Head of caudate nucleus (tissue), 42 donors: ENCODE results near the gene PRAME.

Experiments used
- DNase-seq, 42 donors: peaks; one replicate each; pipeline versions ENCODE4 v3.0.0 to v3.0.0-alpha.2; 2020 to 2021; ENCODE audit warnings: mixed read lengths in 7 of 42
- intact Hi-C: fragments of 100-400 bp; cut with DNase I; formaldehyde crosslinking; loops from one replicate; pipeline ENCODE4 v1.15.0; 2022

PRAME gene

DNA sequence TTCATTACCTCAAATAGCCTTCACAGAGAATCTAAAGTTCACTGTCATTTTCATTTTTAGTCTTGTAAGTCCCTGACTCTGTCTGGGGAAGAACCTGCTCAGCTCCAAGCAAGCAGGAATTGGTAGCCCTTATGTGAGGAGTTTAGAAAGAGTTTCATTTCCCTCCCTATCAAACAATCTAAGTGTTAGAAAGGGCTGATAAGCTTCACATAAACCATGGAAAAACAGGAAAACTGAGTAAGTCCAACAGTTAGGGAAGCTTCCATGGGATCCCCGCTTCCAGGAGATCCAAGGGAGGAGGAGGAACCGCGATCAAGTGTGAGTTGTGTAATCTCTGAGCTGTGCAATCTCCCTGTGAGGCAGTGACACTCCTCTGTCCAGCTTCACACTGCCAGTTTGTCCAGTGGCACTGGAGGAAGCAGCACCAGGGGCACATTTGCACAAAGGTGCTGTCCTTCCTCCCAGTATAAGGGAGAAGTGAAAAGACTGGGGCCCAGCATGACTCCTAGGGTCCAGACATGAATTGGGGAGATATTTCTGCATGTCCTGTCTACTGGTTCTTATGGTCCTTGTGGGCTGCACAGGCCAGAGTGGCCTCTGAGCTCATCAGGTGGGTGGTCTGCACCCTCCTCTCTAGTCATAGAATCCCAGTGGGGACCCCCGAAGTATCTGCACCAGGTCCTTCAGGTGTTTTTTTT lies 4.3 kb downstream of the PRAME start:
- intact Hi-C loops = no loop called here
- DNase-seq = no peak

DNA sequence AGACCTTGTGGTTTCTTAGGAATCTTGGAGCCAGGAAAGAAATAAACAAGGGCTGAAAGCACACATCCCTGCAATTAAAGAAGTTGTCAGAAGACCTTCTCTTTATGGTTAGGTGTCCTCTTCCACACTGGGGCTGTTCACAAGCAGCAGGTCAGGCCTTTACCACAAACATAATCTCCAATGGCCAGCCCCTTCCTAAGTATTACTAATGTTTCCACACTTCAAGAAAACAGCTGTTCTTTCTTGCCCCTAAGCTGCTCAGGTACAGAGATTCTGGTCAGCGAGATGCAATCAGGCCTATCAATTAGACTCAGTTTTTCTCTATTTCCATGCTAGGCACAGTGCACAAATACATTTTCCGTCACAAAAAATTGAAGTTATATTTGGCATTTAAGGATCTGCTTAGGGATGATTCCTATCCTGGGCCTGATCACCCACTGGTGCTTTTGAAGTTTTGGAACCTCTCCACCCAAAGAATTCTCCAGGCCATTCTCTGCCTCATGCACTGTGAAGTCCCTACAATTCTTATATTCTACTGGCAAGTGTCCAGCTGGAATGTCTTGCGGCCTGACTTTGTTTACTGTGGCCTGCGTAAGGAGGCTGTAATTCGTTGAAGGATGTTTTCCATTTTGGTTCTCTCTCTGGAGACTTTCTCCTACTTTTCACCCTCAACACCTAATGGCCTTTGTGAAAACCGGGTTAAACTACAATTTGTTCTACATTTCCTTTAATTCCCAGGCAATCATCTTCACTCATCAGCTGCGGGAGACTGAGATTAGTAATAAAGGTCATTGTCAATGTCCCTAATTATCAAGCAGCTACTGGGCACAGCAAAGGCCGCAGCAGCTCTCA lies 5.1 kb downstream of the PRAME start:
- intact Hi-C loops = no loop called here
- no peak for DNase-seq

DNA sequence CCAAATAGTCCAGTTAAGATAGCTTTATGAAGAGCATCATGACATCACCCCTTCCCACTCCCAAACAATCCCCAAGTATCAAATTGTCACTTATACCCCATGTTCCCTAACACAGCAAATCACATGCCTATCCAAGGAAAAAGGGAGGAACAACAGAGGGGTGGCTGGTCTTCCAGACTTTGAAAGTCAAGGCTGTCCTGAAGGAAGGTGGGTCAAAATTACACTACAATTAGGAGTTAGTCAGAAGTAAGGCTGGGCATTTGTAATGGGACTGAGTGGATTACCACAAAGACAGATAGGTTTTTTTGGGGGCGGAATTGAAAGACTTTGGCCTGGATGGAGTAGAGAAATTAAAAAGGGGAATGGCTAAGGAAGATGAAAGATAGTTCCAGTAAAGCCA lies 5.9 kb downstream of the PRAME start:
- DNase-seq = no peak
- intact Hi-C loops = no loop called here

DNA sequence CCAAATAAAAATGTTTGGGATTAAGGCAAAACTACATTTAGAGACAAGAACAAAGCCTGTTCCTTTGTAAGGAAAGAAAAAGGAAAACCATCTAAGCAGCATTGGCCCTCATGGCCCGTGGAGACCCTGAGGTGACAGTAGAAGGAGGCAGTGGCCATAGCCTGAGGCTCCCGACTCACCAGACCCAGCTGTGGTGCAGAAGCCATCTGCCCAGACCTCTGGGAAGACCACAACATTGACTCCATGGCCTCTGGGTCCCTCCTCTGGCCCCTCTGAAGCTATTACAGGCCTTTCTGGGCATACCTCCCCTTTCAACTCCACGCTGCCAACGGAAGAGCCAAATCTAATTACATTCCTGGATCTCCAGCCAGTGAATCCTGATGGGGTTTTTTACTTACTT lies 6.4 kb downstream of the PRAME start:
- DNase-seq = no peak
- intact Hi-C loops = no loop called here

DNA sequence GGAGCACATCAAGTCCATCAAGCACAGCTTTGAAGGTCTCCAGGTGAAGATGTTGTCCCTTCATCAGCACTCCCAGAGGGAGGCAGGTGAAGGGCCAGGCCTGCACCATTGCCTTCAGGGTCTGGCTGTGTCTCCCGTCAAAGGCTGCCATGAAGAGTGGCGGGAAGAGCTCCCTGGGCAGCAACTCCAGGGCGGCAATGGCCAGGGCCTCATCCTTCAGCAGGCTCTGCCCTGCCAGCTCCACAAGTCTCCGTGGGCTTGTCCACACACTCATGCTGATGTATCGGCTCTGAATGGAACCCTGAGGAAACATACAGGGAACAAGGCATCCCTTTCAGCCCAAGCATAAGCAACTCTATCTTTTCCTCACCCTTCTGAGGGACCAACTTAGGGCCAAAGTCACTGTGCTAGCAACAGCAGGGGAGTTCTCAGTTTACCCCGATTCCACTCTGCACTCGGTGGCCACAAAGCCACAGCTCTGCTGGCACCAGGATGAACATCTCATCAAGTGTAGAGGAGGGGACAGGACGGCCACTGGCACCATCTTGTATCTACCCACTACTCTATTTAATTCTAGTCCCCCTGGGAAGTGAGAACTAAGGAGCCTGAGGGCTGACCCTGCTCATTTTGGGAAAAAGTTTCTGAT lies 8.2 kb downstream of the PRAME start:
- DNase-seq = no peak
- intact Hi-C loops = no loop called here

DNA sequence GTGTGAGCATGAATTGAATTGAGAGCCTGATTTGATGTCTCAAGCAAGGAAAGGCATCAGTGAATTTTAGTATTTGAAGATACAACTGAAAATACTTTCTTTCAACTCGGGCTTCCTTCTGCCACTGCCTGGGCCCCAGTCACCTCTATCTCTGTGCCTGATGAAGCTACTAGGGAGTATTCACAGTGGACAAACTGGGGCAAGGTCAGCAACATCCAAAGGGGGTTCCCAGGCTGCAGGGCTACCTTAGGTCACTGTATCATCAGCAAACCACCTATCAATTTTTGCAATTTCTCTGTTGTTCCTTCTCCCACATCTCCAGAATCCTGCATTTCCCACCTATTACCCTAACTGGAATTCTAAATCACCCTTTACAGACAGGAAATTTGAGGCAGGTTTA lies 10.2 kb downstream of the PRAME start:
- DNase-seq = no peak
- intact Hi-C loops = no loop called here

DNA sequence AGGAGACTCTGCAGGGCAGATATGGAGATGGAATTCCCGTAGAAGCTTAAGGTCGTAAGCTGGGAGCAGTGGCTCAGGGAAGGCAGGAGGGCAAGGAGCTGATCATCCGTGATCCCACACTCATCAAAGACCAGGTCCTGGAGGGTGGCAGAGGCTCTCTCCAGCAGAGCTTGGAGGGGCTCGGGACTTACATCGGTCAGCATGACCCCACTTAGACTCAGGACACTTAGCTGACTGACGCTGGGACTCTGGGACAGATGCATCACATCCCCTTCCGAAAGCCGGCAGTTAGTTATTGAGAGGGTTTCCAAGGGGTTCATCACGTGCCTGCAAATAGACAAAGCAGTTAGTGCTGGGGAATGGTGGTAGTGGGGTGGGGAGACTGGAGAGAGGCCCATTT lies 10.7 kb downstream of the PRAME start:
- intact Hi-C loops = no loop called here
- DNase-seq = no peak

DNA sequence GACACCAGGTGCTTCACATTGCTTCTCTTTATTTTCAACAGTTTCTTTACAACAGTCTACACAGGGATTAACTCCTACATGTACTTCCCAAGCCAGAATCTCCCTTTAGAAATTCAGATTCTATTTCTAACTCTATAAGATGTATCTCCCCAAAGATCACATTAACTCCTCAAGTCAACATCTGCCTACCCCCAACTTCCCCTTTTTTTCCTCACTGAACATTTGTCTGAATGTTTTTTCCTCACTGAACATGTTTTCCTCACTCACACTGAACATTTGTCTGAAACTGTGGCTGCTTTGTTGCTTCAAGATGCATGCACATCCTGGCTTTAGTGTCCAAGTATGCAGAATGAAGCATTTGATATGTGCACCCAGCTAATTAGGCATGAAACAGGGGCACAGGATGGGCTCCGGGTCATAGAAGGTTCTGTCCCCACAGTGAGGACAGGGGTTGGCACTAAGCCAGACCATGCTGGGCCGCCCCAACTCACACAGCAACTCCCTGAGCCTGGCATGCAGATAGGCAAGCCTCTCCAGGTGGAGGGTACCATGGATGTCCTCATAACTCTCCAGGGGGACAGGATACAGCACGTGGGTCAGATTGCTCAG lies 11.3 kb downstream of the PRAME start:
- intact Hi-C loops = no loop called here
- no peak for DNase-seq

DNA sequence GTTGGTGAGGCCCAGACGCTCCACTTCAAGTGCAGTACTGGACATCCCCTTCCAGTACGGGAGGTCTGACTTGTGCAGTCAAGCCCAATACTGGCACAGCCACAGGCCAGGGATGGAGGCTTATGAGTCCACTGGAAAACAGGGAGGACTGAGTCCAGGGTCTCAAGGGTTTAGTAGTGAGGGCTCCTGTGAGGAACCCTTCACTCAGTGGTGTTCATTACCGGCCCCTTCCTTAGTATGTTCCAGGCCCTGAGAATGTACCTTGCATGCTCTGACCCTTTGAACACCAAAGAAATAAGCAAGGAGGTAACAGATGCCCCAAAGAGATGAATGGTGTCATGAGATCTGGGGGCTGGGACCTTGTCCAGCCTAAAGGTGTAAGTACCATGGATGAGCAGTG lies 11.8 kb downstream of the PRAME start:
- intact Hi-C loops = no loop called here
- no peak for DNase-seq

DNA sequence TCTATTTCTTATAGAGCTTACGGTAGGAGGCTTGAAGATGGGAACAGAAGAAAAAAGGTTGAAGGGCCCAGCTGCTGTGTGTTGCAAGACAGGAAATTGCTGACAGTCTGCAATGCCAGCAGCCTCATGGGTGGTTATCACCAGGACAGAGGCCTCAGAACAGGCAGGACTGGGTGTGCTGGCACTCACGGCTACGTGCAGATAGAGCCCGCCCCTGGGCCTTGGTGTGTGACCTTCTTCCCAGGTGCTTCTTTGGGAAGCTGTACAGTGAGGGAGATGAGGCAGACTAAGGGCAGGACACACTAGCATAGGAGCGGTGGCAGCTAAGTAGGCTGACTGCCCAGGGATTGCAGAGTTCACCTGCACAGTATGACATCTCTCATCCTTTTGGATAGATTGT lies 12.6 kb downstream of the PRAME start:
- intact Hi-C loops = no loop called here
- DNase-seq = peak in 19 of 42 donors; percentile 3 to 46 (median 12)

DNA sequence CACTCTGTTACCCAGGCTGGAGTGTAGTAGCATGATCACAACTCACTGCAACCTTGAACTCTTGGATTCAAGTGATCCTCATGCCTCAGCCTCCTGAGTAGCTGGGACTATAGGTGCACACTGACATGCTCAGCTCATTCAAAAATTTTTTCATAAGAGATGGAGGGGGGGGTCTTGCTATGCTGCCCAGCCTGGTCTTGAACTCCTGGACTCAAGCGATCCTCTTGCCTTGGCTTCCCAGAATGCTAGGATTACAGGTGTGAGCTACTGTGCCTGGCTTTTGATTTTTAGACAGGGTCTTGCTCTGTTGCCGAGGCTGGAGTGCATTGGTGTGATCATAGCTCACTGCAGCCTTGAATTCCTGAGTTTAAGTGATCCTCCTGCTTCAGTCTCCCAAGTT lies 14.0 kb downstream of the PRAME start:
- intact Hi-C loops = no loop called here
- DNase-seq = no peak

DNA sequence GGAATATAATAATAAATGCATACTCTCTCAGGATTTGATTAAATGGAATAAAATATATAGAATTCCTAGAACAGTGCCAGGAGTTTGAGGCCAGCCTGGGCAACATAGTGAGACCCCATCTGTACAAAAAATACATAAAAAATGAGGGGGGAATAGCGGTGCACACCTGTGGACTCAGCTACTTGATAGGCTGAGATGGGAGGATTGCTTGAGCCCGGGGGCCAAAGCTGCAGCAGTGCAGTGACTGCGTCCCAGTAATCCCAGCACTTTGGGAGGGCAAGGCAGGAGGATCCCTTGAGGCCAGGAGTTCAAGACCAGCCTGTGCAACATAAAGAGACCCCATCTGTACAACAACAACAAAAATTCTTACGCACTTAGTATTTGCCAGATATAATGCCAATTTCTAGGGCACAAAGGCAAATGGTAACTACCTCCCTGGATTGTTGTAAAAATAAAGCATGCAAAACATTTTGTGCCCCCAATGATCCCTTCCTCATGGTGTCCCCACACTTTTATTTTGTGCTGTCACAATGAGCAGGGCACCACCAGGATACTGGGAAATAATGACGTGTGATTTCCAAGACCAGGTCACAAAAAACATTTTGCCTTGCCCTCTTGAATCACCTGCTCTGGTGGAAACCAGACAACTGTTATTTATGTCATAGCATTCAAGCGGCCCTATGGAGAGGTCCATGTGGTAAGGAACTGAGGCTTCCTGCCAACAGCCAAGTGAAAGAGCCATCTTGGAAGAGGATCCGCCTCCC lies 20.7 kb downstream of the PRAME start:
- intact Hi-C loops = no loop called here

DNA sequence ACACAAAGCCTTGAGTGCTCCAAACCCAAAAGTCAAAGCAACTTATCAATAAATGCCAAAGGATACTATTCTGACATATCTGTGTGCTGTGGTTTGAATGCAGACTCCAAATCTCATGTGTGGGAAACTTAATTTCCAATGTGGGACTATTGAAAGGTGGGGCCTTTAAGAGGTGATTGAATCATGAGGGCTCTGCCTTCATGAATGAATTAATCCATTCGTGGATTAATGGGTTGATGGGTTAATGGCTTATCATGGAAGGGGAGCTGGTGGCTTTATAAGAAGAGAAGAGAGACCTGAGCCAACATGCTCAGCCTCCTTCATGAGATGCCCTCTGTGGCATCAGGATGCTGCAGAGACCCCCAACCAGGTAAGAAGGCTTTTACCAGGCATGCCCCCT lies 22.1 kb downstream of the PRAME start:
- intact Hi-C loops = no loop called here
- DNase-seq = no peak

More for the DNA sequence above, 20.7 kb downstream of the PRAME start:
- DNase-seq = no peak

DNA sequence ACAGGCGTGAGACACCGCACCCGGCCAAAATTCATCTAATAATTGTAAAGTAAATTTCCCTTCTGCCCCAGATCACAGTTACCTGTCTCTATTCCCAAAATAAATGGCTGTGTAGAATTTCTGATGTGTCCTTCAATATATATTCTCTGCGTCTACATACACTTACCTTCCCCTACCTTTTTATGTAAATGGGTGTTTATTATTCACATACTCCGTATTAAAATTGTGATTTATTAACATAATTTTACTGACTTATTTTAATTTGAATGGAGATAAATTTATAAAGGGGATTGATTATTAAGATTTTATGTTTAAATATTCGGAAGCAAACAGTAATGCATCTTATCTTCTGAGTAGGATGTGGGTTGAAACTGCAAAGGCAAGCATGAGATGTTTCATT lies 22.6 kb downstream of the PRAME start:
- no peak for DNase-seq
- intact Hi-C loops = no loop called here

DNA sequence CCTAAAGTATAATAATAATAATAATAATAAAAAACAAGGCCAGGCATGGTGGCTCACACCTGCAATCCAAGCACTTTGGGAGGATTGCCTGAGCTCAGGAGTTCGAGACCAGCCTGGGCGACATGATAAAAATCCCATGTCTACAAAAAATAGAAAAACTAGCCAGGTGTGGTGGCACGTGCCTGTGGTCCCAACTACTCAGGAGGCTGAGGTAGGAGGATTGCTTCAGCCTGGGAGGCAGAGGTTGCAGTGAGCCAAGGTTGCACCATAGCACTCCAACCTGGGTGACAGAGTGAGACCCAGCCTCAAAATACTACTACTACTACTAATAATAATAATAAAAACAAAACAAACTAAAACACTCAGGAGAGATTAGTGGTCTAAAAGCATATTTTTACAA lies 23.4 kb downstream of the PRAME start:
- no peak for DNase-seq
- intact Hi-C loops = no loop called here

DNA sequence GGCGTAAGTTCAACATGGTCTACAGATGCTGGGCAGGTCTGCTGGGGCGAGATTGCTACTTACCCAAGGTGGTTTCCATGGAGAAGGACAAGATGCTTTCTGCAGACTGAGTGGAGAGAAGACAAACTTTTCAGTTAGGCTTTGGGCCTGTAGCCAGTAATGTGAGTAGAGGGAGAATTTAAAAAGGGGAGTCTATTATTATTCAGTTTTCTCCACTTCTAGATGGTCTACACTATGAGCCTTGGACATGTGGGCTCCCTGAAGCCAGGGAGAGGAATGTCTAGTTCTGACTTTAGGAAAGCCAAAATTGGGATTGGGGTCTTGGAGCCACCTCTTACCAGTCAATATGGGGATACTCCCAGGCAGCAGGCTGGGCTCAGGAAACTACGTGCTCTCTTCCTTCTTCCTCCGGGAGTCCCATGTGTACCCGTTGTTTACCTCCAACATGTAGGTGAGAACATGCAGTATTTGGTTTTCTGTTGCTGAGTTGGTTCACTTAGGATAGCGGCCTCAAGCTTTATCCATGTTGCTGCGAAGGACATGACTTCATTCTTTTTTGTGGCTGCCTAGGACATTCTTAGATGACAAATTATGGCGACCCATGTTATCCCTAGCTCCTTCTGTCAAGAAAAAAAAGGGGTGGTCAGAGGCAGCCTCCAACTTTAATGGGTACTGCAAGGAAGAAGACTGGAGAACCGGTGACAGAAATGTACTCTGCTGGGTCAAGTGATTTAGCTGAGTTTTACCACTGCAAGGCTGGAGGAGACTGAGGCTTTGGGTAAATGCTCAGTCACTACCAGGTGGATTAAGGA lies 24.3 kb downstream of the PRAME start:
- intact Hi-C loops = no loop called here
- no peak for DNase-seq

DNA sequence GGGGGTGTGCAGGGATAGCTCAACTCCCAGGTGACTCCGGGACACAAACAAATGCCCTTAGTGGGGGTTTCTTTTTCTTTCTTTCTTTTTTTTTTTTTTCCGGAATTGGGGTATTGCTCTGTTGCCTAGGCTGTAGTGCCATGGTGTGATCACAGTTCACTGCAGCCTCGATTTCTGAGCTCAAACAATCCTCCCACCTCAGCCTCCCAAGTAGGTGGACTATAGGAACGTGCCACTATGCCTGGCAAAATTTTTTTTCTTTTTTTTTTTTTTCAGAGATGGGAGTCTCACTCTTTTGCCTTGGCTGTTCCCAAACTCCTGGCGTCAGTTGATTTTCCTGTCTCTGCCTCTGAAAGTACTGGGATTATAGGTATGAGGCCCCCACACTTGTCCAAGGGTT lies 25.2 kb downstream of the PRAME start:
- intact Hi-C loops = no loop called here
- DNase-seq = no peak

DNA sequence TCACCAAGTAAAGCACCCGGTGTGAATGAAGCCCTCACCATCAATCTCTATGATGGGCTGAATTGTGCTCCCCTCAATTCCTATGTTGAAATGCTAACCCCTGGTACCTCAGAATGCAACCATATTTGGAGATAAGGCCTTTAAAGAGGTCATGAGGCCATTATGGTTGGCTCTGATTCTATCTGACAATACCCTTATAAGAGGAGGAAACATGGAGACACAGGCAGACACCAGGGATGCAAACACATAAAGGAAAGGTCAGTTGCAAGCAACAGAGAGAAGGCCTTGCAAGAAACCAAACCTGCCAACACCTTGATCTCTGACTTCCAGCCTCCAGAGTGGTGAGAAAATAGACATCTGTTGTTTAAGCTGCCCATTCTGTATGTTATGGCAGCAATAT lies 25.6 kb downstream of the PRAME start:
- DNase-seq = no peak
- intact Hi-C loops = no loop called here
